Fibroblast of lung (primary cell): Measurements from ENCODE around the gene AMBRA1. TPM values are rescaled to one million over a fixed set of nuclear protein-coding genes. Genes with fewer than 3 reads are reported as not detected.

Source experiments
- DNase-seq, 2 donors: peaks; one replicate each; pipeline versions ENCODE4 v3.0.0 to v3.0.0-alpha.2; 2010; ENCODE audit warnings: low read depth in 2 of 2
- H2AFZ ChIP-seq: 2 replicates; pipeline ENCODE4 v1.5.1; 2012; ENCODE audit warnings: low read length, control low read depth, inconsistent platforms
- H3K27ac ChIP-seq: 2 replicates; pipeline ENCODE4 v1.5.1; 2011; ENCODE audit warnings: low read length, control low read depth; ENCODE audit not compliant: insufficient read depth
- H3K27me3 ChIP-seq: 2 replicates; pipeline ENCODE4 v1.5.1; 2011; ENCODE audit warnings: mild to moderate bottlenecking, low read length; ENCODE audit not compliant: control insufficient read depth, insufficient read depth
- H3K36me3 ChIP-seq: 2 replicates; pipeline ENCODE4 v1.5.1; 2011; ENCODE audit warnings: low read length; ENCODE audit not compliant: control insufficient read depth, insufficient read depth
- H3K4me1 ChIP-seq: 2 replicates; pipeline ENCODE4 v1.5.1; 2011; ENCODE audit warnings: low read length; ENCODE audit not compliant: control insufficient read depth, insufficient read depth; ENCODE audit errors: extremely low read depth
- H3K4me2 ChIP-seq: 2 replicates; pipeline ENCODE4 v1.5.1; 2011; ENCODE audit warnings: low read length, control low read depth; ENCODE audit not compliant: insufficient read depth; ENCODE audit errors: extremely low read depth
- H3K4me3 ChIP-seq, 4 experiments: fragments of 200-600 bp in 1 of 4; sonication (generic) in 1 of 4; replicated peaks in 1 of 4; 2 replicates each; pipeline ENCODE4 v1.5.1; 2011 to 2016; ENCODE audit warnings: low read length in 4 of 4, low read depth in 3 of 4, mild to moderate bottlenecking in 3 of 4, control low read depth in 2 of 4, inconsistent platforms in 1 of 4, mixed read lengths in 1 of 4; ENCODE audit not compliant: insufficient read depth in 1 of 4; ENCODE audit errors: control extremely low read depth in 1 of 4
- H3K79me2 ChIP-seq: 2 replicates; pipeline ENCODE4 v1.5.1; 2012; ENCODE audit warnings: mild to moderate bottlenecking, low read length, inconsistent platforms; ENCODE audit not compliant: control insufficient read depth, insufficient read depth
- H3K9ac ChIP-seq: 2 replicates; pipeline ENCODE4 v1.5.1; 2011; ENCODE audit warnings: mild to moderate bottlenecking, low read length, control low read depth; ENCODE audit not compliant: insufficient read depth
- H3K9me3 ChIP-seq: 2 replicates; pipeline ENCODE4 v1.5.1; 2012; ENCODE audit warnings: low read depth, low read length; ENCODE audit not compliant: control insufficient read depth, insufficient read depth
- H4K20me1 ChIP-seq: 2 replicates; pipeline ENCODE4 v1.5.1; 2011; ENCODE audit warnings: low read length; ENCODE audit not compliant: control insufficient read depth, insufficient read depth; ENCODE audit errors: extremely low read depth
- EZH2 ChIP-seq: IDR thresholded peaks from 2 replicates; pipeline ENCODE4 v1.5.1; 2012; ENCODE audit warnings: low read length, control low read depth, mild to moderate bottlenecking; ENCODE audit errors: missing control alignments
- polyA plus RNA-seq, 2 donors: library from polyadenylated mRNA; depleted of rRNA in 1 of 2; stranded (reverse) in 1 of 2; unstranded in 1 of 2; fragments of >200 nt; gene quantifications; 2 replicates each; pipeline ENCODE4 v1.2.1, GENCODE V29; 2011 to 2012; ENCODE audit warnings: missing spikeins in 1 of 2
- total RNA-seq: library from RNA; depleted of rRNA; stranded (reverse); fragments of >200 nt; gene quantifications from 2 replicates; pipeline ENCODE4 v1.2.1, GENCODE V29; 2014
- TF ChIP-seq, protein P1 (sequence below), 2 donors: IDR thresholded peaks in 1 of 2; conservative IDR thresholded peaks in 1 of 2; 1 replicate in 1 of 2; 2 replicates in 1 of 2; pipeline ENCODE4 v1.5.1; 2011 to 2012; ENCODE audit warnings: low read length in 2 of 2, control low read depth in 1 of 2, inconsistent platforms in 1 of 2, low read depth in 1 of 2, mild to moderate bottlenecking in 1 of 2

Gene AMBRA1
- total and polyA plus RNA-seq, 2 donors (not counting 1 experiment from before 2014, with no cell fraction given) = 8.3 to 23.3 TPM

DNA sequence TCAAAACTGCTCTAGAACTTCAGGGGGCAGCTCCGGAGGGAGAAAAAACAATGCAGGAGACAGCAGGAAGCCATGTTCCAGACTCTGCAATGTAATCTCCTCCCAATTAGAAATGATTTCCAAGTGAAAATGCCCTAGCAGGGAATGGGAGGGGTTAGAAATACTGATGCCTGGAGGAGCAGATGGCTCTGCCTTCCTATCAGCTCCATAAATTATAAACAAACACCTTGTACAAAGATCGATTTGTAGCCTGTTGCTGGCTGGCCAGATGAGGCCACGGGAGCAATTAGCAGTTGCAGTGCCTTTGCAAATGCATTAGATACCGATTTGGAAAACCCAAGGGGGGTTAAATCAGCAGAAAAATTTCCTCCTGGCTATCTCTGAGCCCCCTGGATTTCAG is 155.6 kb downstream of the AMBRA1 start:
- Histone ChIP-seq H3K4me2 (no peak overlapping the region), H3K4me1 (no peaks in the 10 kb centered on the region), H3K27me3 (no peaks in the 10 kb centered on the region), H3K9me3 (no peaks in the 10 kb centered on the region), H3K36me3 (peaks cover 9% of the 10 kb centered on the region), H3K9ac (no peak overlapping the region), H4K20me1 (no peaks in the 10 kb centered on the region), H3K27ac (no peak overlapping the region), H3K4me3 (no peak overlapping the region), H2AFZ (no peak overlapping the region), H3K79me2 (no peaks in the 10 kb centered on the region)
- DNase-seq = no peak
- no peak for TF ChIP-seq EZH2
- TF ChIP-seq, protein P1, sequence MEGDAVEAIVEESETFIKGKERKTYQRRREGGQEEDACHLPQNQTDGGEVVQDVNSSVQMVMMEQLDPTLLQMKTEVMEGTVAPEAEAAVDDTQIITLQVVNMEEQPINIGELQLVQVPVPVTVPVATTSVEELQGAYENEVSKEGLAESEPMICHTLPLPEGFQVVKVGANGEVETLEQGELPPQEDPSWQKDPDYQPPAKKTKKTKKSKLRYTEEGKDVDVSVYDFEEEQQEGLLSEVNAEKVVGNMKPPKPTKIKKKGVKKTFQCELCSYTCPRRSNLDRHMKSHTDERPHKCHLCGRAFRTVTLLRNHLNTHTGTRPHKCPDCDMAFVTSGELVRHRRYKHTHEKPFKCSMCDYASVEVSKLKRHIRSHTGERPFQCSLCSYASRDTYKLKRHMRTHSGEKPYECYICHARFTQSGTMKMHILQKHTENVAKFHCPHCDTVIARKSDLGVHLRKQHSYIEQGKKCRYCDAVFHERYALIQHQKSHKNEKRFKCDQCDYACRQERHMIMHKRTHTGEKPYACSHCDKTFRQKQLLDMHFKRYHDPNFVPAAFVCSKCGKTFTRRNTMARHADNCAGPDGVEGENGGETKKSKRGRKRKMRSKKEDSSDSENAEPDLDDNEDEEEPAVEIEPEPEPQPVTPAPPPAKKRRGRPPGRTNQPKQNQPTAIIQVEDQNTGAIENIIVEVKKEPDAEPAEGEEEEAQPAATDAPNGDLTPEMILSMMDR (conservative IDR thresholded peaks at IDR 0.05 in 1 of 2, IDR thresholded peaks at IDR 0.05 in 1 of 2; ENCODE audit: low read depth in 1 of 2, low read length in 2 of 2) = no peak

DNA sequence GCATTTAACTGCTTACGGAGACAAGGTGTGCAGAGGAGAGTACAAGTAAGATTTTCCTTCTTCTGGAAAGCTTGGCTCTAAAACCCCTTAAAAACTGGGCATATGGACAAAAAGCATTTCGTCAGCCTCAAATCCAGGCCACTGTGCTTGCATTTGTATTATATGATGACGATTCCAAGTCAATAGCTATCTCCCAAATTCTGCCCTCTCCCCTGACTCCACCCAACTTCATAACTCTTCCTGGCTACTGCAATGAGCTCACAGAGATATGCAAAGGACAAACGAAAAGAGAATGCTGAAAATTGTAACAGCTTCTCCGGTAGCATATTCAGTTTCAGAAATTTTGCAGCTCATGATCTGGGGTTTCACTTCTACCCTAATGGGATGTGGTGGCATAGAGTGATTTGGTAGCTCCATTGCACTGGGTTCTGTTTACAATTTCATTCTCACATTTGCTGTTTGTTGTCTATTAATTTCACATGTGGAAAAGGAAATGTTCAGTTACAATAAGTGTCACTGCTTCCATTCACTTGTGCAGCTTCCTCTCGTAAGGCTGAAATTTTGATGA is 156.6 kb downstream of the AMBRA1 start:
- TF ChIP-seq, protein P1 (conservative IDR thresholded peaks at IDR 0.05 in 1 of 2, IDR thresholded peaks at IDR 0.05 in 1 of 2; ENCODE audit: low read depth in 1 of 2, low read length in 2 of 2) = no peak
- TF ChIP-seq EZH2 = no peak

DNA sequence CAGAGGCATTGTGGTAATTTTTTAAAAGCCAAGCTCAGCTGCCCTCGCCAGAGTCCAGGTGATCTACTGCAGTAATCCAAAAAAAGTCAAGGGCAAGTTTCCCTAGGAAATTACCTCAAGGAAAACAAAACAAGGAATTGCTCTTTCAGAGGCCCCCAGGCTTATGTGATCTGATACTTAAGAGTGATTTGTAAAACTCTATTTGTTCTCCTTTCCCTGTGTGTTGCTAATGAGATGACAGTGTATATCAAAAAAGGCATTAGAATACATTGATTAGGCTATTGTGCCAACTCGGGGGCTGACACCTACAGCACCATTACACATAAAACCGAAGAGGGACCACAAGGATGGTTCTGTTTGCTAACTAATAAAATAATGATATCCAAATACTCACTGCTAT is 157.7 kb downstream of the AMBRA1 start:
- Histone ChIP-seq H3K79me2 (no peaks in the 10 kb centered on the region), H3K9ac (no peak overlapping the region), H3K27me3 (no peaks in the 10 kb centered on the region), H3K4me1 (no peaks in the 10 kb centered on the region), H3K27ac (no peak overlapping the region), H3K4me2 (no peak overlapping the region), H3K36me3 (peaks cover 10% of the 10 kb centered on the region), H2AFZ (no peak overlapping the region), H4K20me1 (no peaks in the 10 kb centered on the region), H3K4me3 (no peak overlapping the region), H3K9me3 (no peaks in the 10 kb centered on the region)
- DNase-seq = no peak
- TF ChIP-seq, protein P1 (conservative IDR thresholded peaks at IDR 0.05 in 1 of 2, IDR thresholded peaks at IDR 0.05 in 1 of 2; ENCODE audit: low read depth in 1 of 2, low read length in 2 of 2) = no peak
- TF ChIP-seq EZH2 = no peak

More for the DNA sequence above, 156.6 kb downstream of the AMBRA1 start:
- H3K9me3 ChIP-seq = no peaks in the 10 kb centered on the region
- no peaks in the 10 kb centered on the region for H3K4me1 ChIP-seq
- H2AFZ ChIP-seq = no peak overlapping the region
- no peak overlapping the region for H3K4me3 ChIP-seq
- no peaks in the 10 kb centered on the region for H3K79me2 ChIP-seq
- no peak overlapping the region for H3K27ac ChIP-seq
- no peak overlapping the region for H3K4me2 ChIP-seq
- no peaks in the 10 kb centered on the region for H3K27me3 ChIP-seq
- H3K9ac ChIP-seq = no peak overlapping the region
- no peaks in the 10 kb centered on the region for H4K20me1 ChIP-seq
- DNase-seq = no peak
- peaks cover 10% of the 10 kb centered on the region for H3K36me3 ChIP-seq
